ENCODE data around the gene UBA1.

DNA sequence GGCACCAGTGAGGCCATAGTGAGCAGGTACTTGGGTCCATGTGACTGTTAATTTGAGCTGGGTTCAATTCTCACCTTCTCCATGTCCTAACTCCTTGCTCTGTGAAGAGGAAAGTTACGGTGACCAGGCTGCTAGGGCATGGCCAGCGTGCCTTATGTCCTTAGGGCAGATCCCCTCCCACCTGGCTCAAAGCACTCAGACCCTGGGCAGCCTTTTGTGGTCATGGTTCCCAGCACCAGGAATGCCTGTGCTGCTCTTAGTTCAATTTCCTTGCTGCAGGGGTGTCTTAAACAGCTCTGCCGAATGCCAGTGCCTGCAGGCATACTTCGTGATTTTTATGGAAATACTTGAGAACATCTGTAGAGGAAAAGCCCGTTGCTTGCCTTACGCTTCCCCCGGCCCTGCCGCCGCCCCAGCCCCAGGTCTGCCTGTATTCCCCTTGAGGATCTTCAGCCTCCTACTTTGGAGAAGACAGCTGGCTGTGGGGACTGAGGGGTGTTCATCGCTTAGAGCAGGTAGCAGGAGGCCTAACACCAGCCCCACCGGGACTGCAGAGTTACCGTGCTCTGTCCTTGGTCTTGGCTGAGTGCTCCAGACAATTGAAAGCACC, 21.8 kb downstream of the UBA1 start:
- TF ChIP-seq, protein P1, sequence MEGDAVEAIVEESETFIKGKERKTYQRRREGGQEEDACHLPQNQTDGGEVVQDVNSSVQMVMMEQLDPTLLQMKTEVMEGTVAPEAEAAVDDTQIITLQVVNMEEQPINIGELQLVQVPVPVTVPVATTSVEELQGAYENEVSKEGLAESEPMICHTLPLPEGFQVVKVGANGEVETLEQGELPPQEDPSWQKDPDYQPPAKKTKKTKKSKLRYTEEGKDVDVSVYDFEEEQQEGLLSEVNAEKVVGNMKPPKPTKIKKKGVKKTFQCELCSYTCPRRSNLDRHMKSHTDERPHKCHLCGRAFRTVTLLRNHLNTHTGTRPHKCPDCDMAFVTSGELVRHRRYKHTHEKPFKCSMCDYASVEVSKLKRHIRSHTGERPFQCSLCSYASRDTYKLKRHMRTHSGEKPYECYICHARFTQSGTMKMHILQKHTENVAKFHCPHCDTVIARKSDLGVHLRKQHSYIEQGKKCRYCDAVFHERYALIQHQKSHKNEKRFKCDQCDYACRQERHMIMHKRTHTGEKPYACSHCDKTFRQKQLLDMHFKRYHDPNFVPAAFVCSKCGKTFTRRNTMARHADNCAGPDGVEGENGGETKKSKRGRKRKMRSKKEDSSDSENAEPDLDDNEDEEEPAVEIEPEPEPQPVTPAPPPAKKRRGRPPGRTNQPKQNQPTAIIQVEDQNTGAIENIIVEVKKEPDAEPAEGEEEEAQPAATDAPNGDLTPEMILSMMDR (IDR thresholded peaks at IDR 0.05; ENCODE audit: low read length) = no peak
- TF ChIP-seq EZH2 (optimal IDR thresholded peaks at IDR 0.05; ENCODE audit: low read depth, low read length) = no peak
- no peak for TF ChIP-seq EZH2phosphoT487 (IDR thresholded peaks at IDR 0.05; ENCODE audit: low read length)

All from MM.1S (cell line).